Effector CD4-positive, alpha-beta T cell (primary cell): ENCODE results near the gene ANKFN1.

Source experiments
- DNase-seq: peaks from one replicate; pipeline ENCODE4 v3.0.0-alpha.2; 2020

Gene ANKFN1

GRCh38 chr17:56521414-56522141 lies 368.3 kb downstream of the ANKFN1 start:
- DNase-seq = no peak

GRCh38 chr17:56523042-56523441 lies 369.8 kb downstream of the ANKFN1 start:
- DNase-seq = no peak

GRCh38 chr17:56528696-56529095 lies 375.4 kb downstream of the ANKFN1 start:
- DNase-seq = no peak

- DNase-seq = no peak
These were observed 379.7 kb downstream of the ANKFN1 start for GRCh38 chr17:56532926-56533325.

GRCh38 chr17:56536766-56537165 lies 383.5 kb downstream of the ANKFN1 start:
- DNase-seq = no peak

DNA sequence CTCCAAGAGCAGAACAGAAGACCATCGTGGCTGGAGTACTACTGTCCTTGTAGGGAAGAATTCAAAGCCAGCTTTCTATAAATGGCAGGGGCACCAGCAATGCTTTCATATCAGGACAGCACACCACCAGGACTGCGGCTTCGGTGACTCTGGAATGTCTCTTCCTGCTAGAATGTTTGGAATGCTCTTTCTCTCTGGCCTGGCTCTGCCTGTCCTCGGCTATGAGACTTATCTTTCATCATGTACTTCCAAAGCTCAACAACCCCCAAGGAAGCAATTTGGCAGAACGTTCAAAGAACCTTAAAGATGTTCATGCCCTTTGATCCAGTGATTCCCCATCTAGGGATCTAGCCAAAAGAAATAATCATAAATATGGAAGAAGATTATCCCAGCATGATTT lies 387.6 kb downstream of the ANKFN1 start:
- no peak for DNase-seq

GRCh38 chr17:56543280-56543679 lies 390.0 kb downstream of the ANKFN1 start:
- DNase-seq = no peak

- DNase-seq = no peak
These were observed 391.8 kb downstream of the ANKFN1 start for GRCh38 chr17:56545106-56545505.

DNA sequence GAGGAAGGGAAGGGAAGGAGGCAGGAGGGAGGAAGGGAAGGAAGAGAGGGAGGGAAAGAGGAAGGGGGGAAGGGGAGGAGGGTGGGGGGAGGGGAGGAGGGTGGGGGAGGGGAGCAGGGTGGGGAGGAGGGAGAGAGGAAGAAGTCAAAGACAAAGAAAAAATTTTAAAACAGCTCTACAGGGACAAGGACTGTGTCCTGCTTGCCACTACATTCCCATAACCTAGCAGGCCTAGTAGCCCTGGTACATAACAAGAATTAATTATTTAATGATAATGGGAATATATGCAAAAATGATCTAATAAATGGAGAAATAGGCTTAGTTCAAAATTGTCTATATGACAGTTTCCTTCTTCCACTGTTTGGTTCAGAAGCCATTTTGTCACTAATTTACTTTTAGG lies 392.7 kb downstream of the ANKFN1 start:
- no peak for DNase-seq

GRCh38 chr17:56548661-56549060 lies 395.4 kb downstream of the ANKFN1 start:
- no peak for DNase-seq

DNA sequence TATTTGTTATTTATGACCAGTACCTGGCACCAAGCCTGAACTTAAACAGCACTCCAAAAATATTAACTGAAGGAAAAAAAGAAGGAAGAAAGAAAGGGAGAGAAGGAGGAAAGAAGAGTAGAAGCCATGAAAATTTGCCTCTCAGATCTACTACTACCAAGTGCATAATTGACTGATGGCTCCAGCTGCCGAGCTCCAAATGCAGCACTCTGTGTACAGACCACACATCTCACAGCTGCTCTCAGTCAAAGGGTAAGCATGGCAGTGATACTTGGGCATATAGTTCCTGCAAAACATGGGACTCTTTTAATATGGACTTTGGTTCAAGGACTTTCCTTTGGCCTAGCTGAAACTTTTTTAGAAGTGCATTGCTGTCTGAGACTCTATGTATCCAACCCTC lies 396.2 kb downstream of the ANKFN1 start:
- no peak for DNase-seq

- DNase-seq = no peak
These were observed 404.4 kb downstream of the ANKFN1 start for GRCh38 chr17:56557682-56558081.

DNA sequence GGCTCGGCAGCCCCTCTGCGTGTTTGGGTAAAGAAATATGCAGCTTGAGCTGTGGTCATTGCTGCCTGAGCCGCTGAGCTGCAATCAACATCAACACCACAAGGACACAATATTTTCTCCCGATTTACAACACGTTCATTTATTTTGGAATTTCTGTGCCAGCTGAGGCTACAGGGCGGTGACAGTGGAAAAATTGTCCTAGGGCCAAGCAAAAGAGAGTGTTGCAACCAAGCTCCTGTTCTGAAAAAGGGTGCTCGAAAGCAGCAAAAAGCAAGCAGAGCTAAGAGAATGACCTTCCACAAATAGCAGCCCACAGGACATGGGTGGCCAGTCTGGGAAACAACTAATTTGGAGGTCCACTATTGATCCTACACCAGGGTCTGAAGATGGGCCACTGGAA lies 404.8 kb downstream of the ANKFN1 start:
- DNase-seq = no peak
